Neuronal stem cell (in vitro differentiated cells): ENCODE results near the gene NAV2.

ENCODE experiments used
- DNase-seq: peaks from one replicate; pipeline ENCODE4 v3.0.0-alpha.2; 2013; ENCODE audit warnings: low spot score
- H2AFZ ChIP-seq: one replicate; pipeline ENCODE4 v1.6.1; 2013; ENCODE audit warnings: mild to moderate bottlenecking, low read length, inconsistent platforms
- H2AK5ac ChIP-seq: 2 replicates; pipeline ENCODE4 v1.6.1; 2013; ENCODE audit warnings: low read depth, mild to moderate bottlenecking, inconsistent platforms, low read length, moderate library complexity, mixed read lengths
- H2BK120ac ChIP-seq: 2 replicates; pipeline ENCODE4 v1.6.1; 2013; ENCODE audit warnings: low read depth, mild to moderate bottlenecking, inconsistent platforms, low read length, moderate library complexity, mixed read lengths
- H2BK12ac ChIP-seq: one replicate; pipeline ENCODE4 v1.6.1; 2013; ENCODE audit warnings: low read length, inconsistent platforms
- H2BK15ac ChIP-seq: 2 replicates; pipeline ENCODE4 v1.6.1; 2013; ENCODE audit warnings: mild to moderate bottlenecking, low read length, inconsistent platforms, mixed read lengths
- H2BK5ac ChIP-seq: one replicate; pipeline ENCODE4 v1.6.1; 2013; ENCODE audit warnings: inconsistent platforms, mild to moderate bottlenecking, low read length, moderate library complexity
- H3K14ac ChIP-seq: one replicate; pipeline ENCODE4 v1.6.1; 2013; ENCODE audit warnings: low read length, inconsistent platforms
- H3K18ac ChIP-seq: 2 replicates; pipeline ENCODE4 v1.6.1; 2013; ENCODE audit warnings: low read length, inconsistent platforms
- H3K23ac ChIP-seq: 2 replicates; pipeline ENCODE4 v1.6.1; 2013; ENCODE audit warnings: low read depth, mild to moderate bottlenecking, mixed read lengths, low read length, inconsistent platforms; ENCODE audit not compliant: poor library complexity
- H3K27ac ChIP-seq: replicated peaks from 3 replicates; pipeline ENCODE4 v1.5.1; 2013; ENCODE audit warnings: low read length, inconsistent platforms
- H3K27me3 ChIP-seq, 3 experiments: 2 replicates each; pipeline ENCODE4 v1.6.1; 2013; ENCODE audit warnings: low read length in 3 of 3, mild to moderate bottlenecking in 2 of 3, inconsistent platforms in 1 of 3, low read depth in 1 of 3, mixed read lengths in 1 of 3, moderate library complexity in 1 of 3; ENCODE audit not compliant: control insufficient read depth in 3 of 3, insufficient read depth in 3 of 3
- H3K36me3 ChIP-seq, 2 donors: replicated peaks in 1 of 2; 2 replicates each; pipeline ENCODE4 v1.6.1; 2013; ENCODE audit warnings: low read length in 2 of 2; ENCODE audit not compliant: control insufficient read depth in 2 of 2, insufficient read depth in 2 of 2
- H3K4ac ChIP-seq: 2 replicates; pipeline ENCODE4 v1.6.1; 2013; ENCODE audit warnings: inconsistent platforms, mild to moderate bottlenecking, low read length, moderate library complexity
- H3K4me1 ChIP-seq, 2 donors: 1 replicate in 1 of 2; 2 replicates in 1 of 2; pipeline ENCODE4 v1.6.1; 2013; ENCODE audit warnings: low read length in 2 of 2, low read depth in 1 of 2; ENCODE audit not compliant: control insufficient read depth in 2 of 2, insufficient read depth in 1 of 2
- H3K4me2 ChIP-seq: one replicate; pipeline ENCODE4 v1.6.1; 2013; ENCODE audit warnings: mild to moderate bottlenecking, low read length, inconsistent platforms; ENCODE audit not compliant: insufficient read depth, poor library complexity, severe bottlenecking
- H3K4me3 ChIP-seq, 2 donors: 2 replicates each; pipeline ENCODE4 v1.5.1; 2013; ENCODE audit warnings: low read length in 2 of 2, mild to moderate bottlenecking in 2 of 2, inconsistent platforms in 1 of 2, moderate library complexity in 1 of 2
- H3K79me1 ChIP-seq: one replicate; pipeline ENCODE4 v1.6.1; 2013; ENCODE audit warnings: low read depth, mild to moderate bottlenecking, inconsistent platforms, low read length, moderate library complexity
- H3K9ac ChIP-seq: one replicate; pipeline ENCODE4 v1.6.1; 2013; ENCODE audit warnings: mild to moderate bottlenecking, low read depth, low read length, inconsistent platforms; ENCODE audit not compliant: poor library complexity
- H3K9me3 ChIP-seq, 2 donors: replicated peaks in 1 of 2; 2 replicates each; pipeline versions ENCODE3 to v1.6.1; 2013; ENCODE audit warnings: low read length in 2 of 2, mild to moderate bottlenecking in 2 of 2, inconsistent platforms in 1 of 2, low read depth in 1 of 2, mixed read lengths in 1 of 2, moderate library complexity in 1 of 2; ENCODE audit not compliant: control insufficient read depth in 2 of 2, insufficient read depth in 1 of 2
- H4K8ac ChIP-seq: one replicate; pipeline ENCODE4 v1.6.1; 2013; ENCODE audit warnings: low read depth, mild to moderate bottlenecking, inconsistent platforms, low read length, moderate library complexity
- H4K91ac ChIP-seq: one replicate; pipeline ENCODE4 v1.6.1; 2013; ENCODE audit warnings: low read length, low read depth, mild to moderate bottlenecking, inconsistent platforms; ENCODE audit not compliant: poor library complexity
- WGBS, 2 donors: extraction: QIAGEN DNeasy Blood & Tissue Kit; methylation state at CpG; one replicate each; pipeline ENCODE4 v1.1.7; 2013; ENCODE audit warnings: missing lambda C conversion rate in 2 of 2, mixed read lengths in 1 of 2; ENCODE audit not compliant: insufficient read length in 2 of 2, insufficient replicate concordance in 1 of 2; ENCODE audit errors: extremely low coverage in 2 of 2; 5-methylcytosine and 5-hydroxymethylcytosine counted together

The NAV2 gene

GRCh38 chr11:20048707-20049106, 336.1 kb downstream of the NAV2 start:
- Histone ChIP-seq H3K36me3 (peaks cover 3 to 76% of the 10 kb centered on the region in 2 donors), H3K23ac (no peak overlapping the region), H3K9me3 (no peaks in the 10 kb centered on the region), H3K9ac (no peak overlapping the region), H3K4me3 (no peak overlapping the region), H3K4me2 (no peak overlapping the region), H2BK15ac (no peak overlapping the region), H2AK5ac (peak overlapping the region; percentile 7), H4K8ac (no peak overlapping the region), H2BK120ac (no peak overlapping the region), H3K14ac (no peak overlapping the region), H3K27ac (no peak overlapping the region), H4K91ac (no peak overlapping the region), H2AFZ (no peak overlapping the region), H2BK12ac (no peak overlapping the region), H3K18ac (no peak overlapping the region), H3K27me3 (no peaks in the 10 kb centered on the region), H3K79me1 (no peaks in the 10 kb centered on the region), H3K4me1 (peaks cover 10 to 17% of the 10 kb centered on the region in 2 donors), H2BK5ac (no peak overlapping the region), H3K4ac (no peak overlapping the region)
- DNase-seq: no peak
- WGBS, 2 donors: no CpG with 5 or more reads among the region's 9 CpGs

DNA sequence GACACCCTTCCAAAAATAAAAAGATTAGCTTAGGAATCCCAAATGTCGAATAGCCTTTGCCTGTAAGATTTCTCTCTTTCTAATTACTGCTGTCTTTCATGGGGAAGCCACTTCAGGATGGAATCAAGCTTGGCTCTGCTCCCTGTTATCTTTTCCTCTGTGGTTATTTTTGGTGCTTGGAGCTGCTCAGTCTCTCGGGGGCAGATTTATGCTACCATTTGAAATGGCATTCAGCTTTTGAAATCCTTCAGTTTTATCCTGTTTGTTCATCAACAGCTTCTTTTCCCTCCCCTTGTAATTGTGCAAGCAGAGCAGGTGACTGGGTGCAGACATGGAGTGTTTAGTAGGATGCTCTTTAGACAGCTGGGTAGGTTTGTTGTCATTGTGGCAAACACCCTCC, 336.6 kb downstream of the NAV2 start:
- H3K23ac ChIP-seq: no peak overlapping the region
- H3K79me1 ChIP-seq: no peaks in the 10 kb centered on the region
- no peak overlapping the region for H4K8ac ChIP-seq
- no peaks in the 10 kb centered on the region for H3K27me3 ChIP-seq
- no peaks in the 10 kb centered on the region for H3K9me3 ChIP-seq
- no peak overlapping the region for H4K91ac ChIP-seq
- no peak overlapping the region for H3K4ac ChIP-seq
- H2BK5ac ChIP-seq: no peak overlapping the region
- no peak overlapping the region for H3K4me2 ChIP-seq
- H3K4me3 ChIP-seq: no peak overlapping the region
- H3K18ac ChIP-seq: no peak overlapping the region
- H2BK120ac ChIP-seq: no peak overlapping the region
- DNase-seq: no peak
- H2BK12ac ChIP-seq: no peak overlapping the region
- peaks cover 10 to 17% of the 10 kb centered on the region in 2 donors for H3K4me1 ChIP-seq
- H2BK15ac ChIP-seq: no peak overlapping the region
- WGBS, 2 donors: no CpG with 5 or more reads among the region's 2 CpGs
- no peak overlapping the region for H3K14ac ChIP-seq
- no peak overlapping the region for H2AK5ac ChIP-seq
- no peak overlapping the region for H3K9ac ChIP-seq
- H3K27ac ChIP-seq: no peak overlapping the region
- H3K36me3 ChIP-seq: peaks cover 3 to 74% of the 10 kb centered on the region in 2 donors
- no peak overlapping the region for H2AFZ ChIP-seq

DNA sequence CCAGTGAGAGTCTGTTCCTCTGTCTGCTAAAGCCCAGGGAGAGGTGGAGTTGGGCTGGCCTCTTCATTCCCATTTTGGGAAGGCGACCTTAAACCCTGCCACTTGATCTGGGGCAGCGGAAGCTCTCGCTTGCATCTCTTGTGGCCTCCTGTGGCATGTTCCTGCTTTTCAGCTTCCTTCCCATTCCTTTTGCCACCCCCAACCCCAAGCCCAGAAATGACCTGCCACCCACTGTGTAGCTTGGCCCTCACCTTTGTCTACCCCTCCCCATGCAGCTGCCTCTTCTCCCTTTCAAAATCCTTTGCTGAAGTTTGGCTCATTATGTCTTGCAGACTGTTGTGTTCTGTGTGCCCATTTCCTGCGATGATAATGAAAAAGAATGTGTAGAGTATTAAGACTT, 337.4 kb downstream of the NAV2 start:
- Histone ChIP-seq H3K4me2 (no peak overlapping the region), H3K9me3 (no peaks in the 10 kb centered on the region), H3K14ac (no peak overlapping the region), H2BK15ac (no peak overlapping the region), H3K27me3 (no peaks in the 10 kb centered on the region), H3K79me1 (no peaks in the 10 kb centered on the region), H3K4me3 (no peak overlapping the region), H2BK12ac (no peak overlapping the region), H3K27ac (no peak overlapping the region), H3K18ac (no peak overlapping the region), H4K8ac (no peak overlapping the region), H3K4me1 (peaks cover 10 to 17% of the 10 kb centered on the region in 2 donors), H2AK5ac (no peak overlapping the region), H2AFZ (no peak overlapping the region), H2BK120ac (no peak overlapping the region), H3K9ac (no peak overlapping the region), H3K23ac (no peak overlapping the region), H3K4ac (no peak overlapping the region), H4K91ac (no peak overlapping the region), H2BK5ac (no peak overlapping the region), H3K36me3 (peaks cover 3 to 74% of the 10 kb centered on the region in 2 donors)
- no peak for DNase-seq
- no CpG with 5 or more reads among the region's 4 CpGs for WGBS, 2 donors

- Histone ChIP-seq H3K79me1 (no peaks in the 10 kb centered on the region), H2BK15ac (no peak overlapping the region), H2AK5ac (no peak overlapping the region), H2BK120ac (no peak overlapping the region), H3K9ac (no peak overlapping the region), H2BK12ac (no peak overlapping the region), H3K36me3 (peaks cover 0 to 74% of the 10 kb centered on the region in 2 donors), H4K8ac (no peak overlapping the region), H3K9me3 (no peaks in the 10 kb centered on the region), H3K18ac (peak overlapping the region; percentile 24), H3K4me2 (no peak overlapping the region), H4K91ac (no peak overlapping the region), H3K23ac (no peak overlapping the region), H3K4me3 (no peak overlapping the region), H3K14ac (no peak overlapping the region), H3K4me1 (peaks cover 10 to 17% of the 10 kb centered on the region in 2 donors), H3K4ac (no peak overlapping the region), H3K27me3 (no peaks in the 10 kb centered on the region), H3K27ac (no peak overlapping the region), H2AFZ (no peak overlapping the region), H2BK5ac (no peak overlapping the region)
- no peak for DNase-seq
- no CpG with 5 or more reads among the region's 9 CpGs for WGBS, 2 donors
These were observed 338.1 kb downstream of the NAV2 start for GRCh38 chr11:20050551-20051333.
